Mucosa of rectum (tissue), 2 donors: ENCODE data around the gene DIO3.

Source experiments
- H3K27ac ChIP-seq, 2 donors: one replicate each; pipeline ENCODE4 v1.7.0; 2013; ENCODE audit warnings: inconsistent platforms in 2 of 2, low read depth in 2 of 2, low read length in 2 of 2
- H3K27me3 ChIP-seq, 2 donors: one replicate each; pipeline ENCODE4 v1.7.0; 2013; ENCODE audit warnings: low read length in 2 of 2; ENCODE audit not compliant: control insufficient read depth in 2 of 2, insufficient read depth in 2 of 2
- H3K36me3 ChIP-seq, 2 donors: one replicate each; pipeline ENCODE4 v1.7.0; 2013; ENCODE audit warnings: low read length in 2 of 2; ENCODE audit not compliant: control insufficient read depth in 2 of 2, insufficient read depth in 2 of 2
- H3K4me1 ChIP-seq, 2 donors: one replicate each; pipeline ENCODE4 v1.7.0; 2013; ENCODE audit warnings: low read length in 2 of 2, mild to moderate bottlenecking in 1 of 2; ENCODE audit not compliant: control insufficient read depth in 2 of 2, insufficient read depth in 2 of 2
- H3K4me3 ChIP-seq, 2 donors: one replicate each; pipeline ENCODE4 v1.7.0; 2013; ENCODE audit warnings: low read length in 2 of 2
- H3K9ac ChIP-seq, 2 donors: one replicate each; pipeline ENCODE4 v1.7.0; 2013; ENCODE audit warnings: low read length in 2 of 2, low read depth in 1 of 2, mild to moderate bottlenecking in 1 of 2
- H3K9me3 ChIP-seq, 2 donors: one replicate each; pipeline ENCODE4 v1.7.0; 2013; ENCODE audit warnings: low read length in 2 of 2; ENCODE audit not compliant: control insufficient read depth in 2 of 2
- donor health status: healthy.
- donor health status: Normal muscosa, but diverticular disease.

Gene DIO3

GRCh38 chr14:101595887-101596721 lies 34.8 kb downstream of the DIO3 start:
- Histone ChIP-seq H3K9ac (no peak overlapping the region), H3K4me1 (no peaks in the 10 kb centered on the region), H3K27me3 (no peaks in the 10 kb centered on the region), H3K9me3 (no peaks in the 10 kb centered on the region), H3K4me3 (no peak overlapping the region), H3K27ac (no peak overlapping the region), H3K36me3 (no peaks in the 10 kb centered on the region)

GRCh38 chr14:101596742-101597141 lies 35.4 kb downstream of the DIO3 start:
- Histone ChIP-seq H3K4me1 (no peaks in the 10 kb centered on the region), H3K27me3 (no peaks in the 10 kb centered on the region), H3K9me3 (no peaks in the 10 kb centered on the region), H3K9ac (no peak overlapping the region), H3K27ac (no peak overlapping the region), H3K36me3 (no peaks in the 10 kb centered on the region), H3K4me3 (no peak overlapping the region)

GRCh38 chr14:101598159-101598558 lies 36.9 kb downstream of the DIO3 start:
- Histone ChIP-seq H3K4me1 (no peaks in the 10 kb centered on the region), H3K27me3 (no peaks in the 10 kb centered on the region), H3K4me3 (no peak overlapping the region), H3K36me3 (no peaks in the 10 kb centered on the region), H3K9me3 (no peaks in the 10 kb centered on the region), H3K27ac (no peak overlapping the region), H3K9ac (no peak overlapping the region)

GRCh38 chr14:101598571-101599233 lies 37.4 kb downstream of the DIO3 start:
- Histone ChIP-seq H3K27me3 (no peaks in the 10 kb centered on the region), H3K36me3 (no peaks in the 10 kb centered on the region), H3K4me1 (no peaks in the 10 kb centered on the region), H3K27ac (no peak overlapping the region), H3K4me3 (no peak overlapping the region), H3K9me3 (no peaks in the 10 kb centered on the region), H3K9ac (no peak overlapping the region)

GRCh38 chr14:101599234-101599885 lies 38.1 kb downstream of the DIO3 start:
- H3K4me1 ChIP-seq = no peaks in the 10 kb centered on the region
- no peak overlapping the region for H3K4me3 ChIP-seq
- H3K9me3 ChIP-seq = no peaks in the 10 kb centered on the region
- no peak overlapping the region for H3K9ac ChIP-seq
- no peaks in the 10 kb centered on the region for H3K36me3 ChIP-seq
- no peaks in the 10 kb centered on the region for H3K27me3 ChIP-seq
- H3K27ac ChIP-seq = no peak overlapping the region

- Histone ChIP-seq H3K4me1 (no peaks in the 10 kb centered on the region), H3K36me3 (no peaks in the 10 kb centered on the region), H3K9ac (no peak overlapping the region), H3K9me3 (no peaks in the 10 kb centered on the region), H3K27me3 (no peaks in the 10 kb centered on the region), H3K4me3 (no peak overlapping the region), H3K27ac (no peak overlapping the region)
These were observed 39.1 kb downstream of the DIO3 start for GRCh38 chr14:101600336-101600890.

GRCh38 chr14:101600891-101601605 lies 39.8 kb downstream of the DIO3 start:
- no peaks in the 10 kb centered on the region for H3K36me3 ChIP-seq
- H3K4me1 ChIP-seq = no peaks in the 10 kb centered on the region
- H3K27ac ChIP-seq = no peak overlapping the region
- H3K4me3 ChIP-seq = no peak overlapping the region
- H3K9me3 ChIP-seq = no peaks in the 10 kb centered on the region
- H3K27me3 ChIP-seq = no peaks in the 10 kb centered on the region
- H3K9ac ChIP-seq = no peak overlapping the region

GRCh38 chr14:101601606-101602465 lies 40.5 kb downstream of the DIO3 start:
- Histone ChIP-seq H3K4me1 (no peaks in the 10 kb centered on the region), H3K36me3 (no peaks in the 10 kb centered on the region), H3K9ac (no peak overlapping the region), H3K27ac (no peak overlapping the region), H3K9me3 (no peaks in the 10 kb centered on the region), H3K27me3 (no peaks in the 10 kb centered on the region), H3K4me3 (no peak overlapping the region)

- H3K4me3 ChIP-seq = no peak overlapping the region
These were observed 41.2 kb downstream of the DIO3 start for GRCh38 chr14:101602466-101602840.

More at GRCh38 chr14:101602466-101602840, 41.2 kb downstream of the DIO3 start:
- Histone ChIP-seq H3K27ac (no peak overlapping the region), H3K9ac (no peak overlapping the region), H3K36me3 (no peaks in the 10 kb centered on the region), H3K27me3 (no peaks in the 10 kb centered on the region), H3K4me1 (no peaks in the 10 kb centered on the region), H3K9me3 (no peaks in the 10 kb centered on the region)
